ENCODE results near the gene CYP4F11.

CYP4F11 gene

GRCh38 chr19:15869873-15870272 lies 64.5 kb downstream of the CYP4F11 start:
- H3K27ac ChIP-seq (ENCODE audit: low read depth, low read length): no peak overlapping the region
- H3K79me2 ChIP-seq (ENCODE audit: control insufficient read depth, insufficient read depth, low read length): no peaks in the 10 kb centered on the region
- WGBS (ENCODE audit: extremely low coverage, insufficient coverage, low lambda C conversion rate): no CpG with 5 or more reads among the region's 9 CpGs
- H3K56ac ChIP-seq (ENCODE audit: low read length): no peak overlapping the region
- H3K4me1 ChIP-seq (ENCODE audit: control insufficient read depth, low read depth, low read length): no peaks in the 10 kb centered on the region
- H3K4me2 ChIP-seq (ENCODE audit: low read length): no peak overlapping the region
- no peaks in the 10 kb centered on the region for H3K79me1 ChIP-seq (ENCODE audit: low read length)
- H2AK5ac ChIP-seq (ENCODE audit: low read length): no peak overlapping the region
- H3K23ac ChIP-seq (ENCODE audit: low read length): no peak overlapping the region
- no peak overlapping the region for H3K4ac ChIP-seq (ENCODE audit: low read depth, low read length)
- H3K9ac ChIP-seq (ENCODE audit: low read length): no peak overlapping the region
- H3K18ac ChIP-seq (ENCODE audit: low read length): no peak overlapping the region
- H4K5ac ChIP-seq (ENCODE audit: low read length): no peak overlapping the region
- no peak for DNase-seq
- H3K27me3 ChIP-seq (ENCODE audit: insufficient read depth, low read length, poor library complexity): no peaks in the 10 kb centered on the region
- no peaks in the 10 kb centered on the region for H3K36me3 ChIP-seq (ENCODE audit: control insufficient read depth, insufficient read depth, low read length)
- H4K8ac ChIP-seq (ENCODE audit: low read depth, low read length): no peak overlapping the region
- H2BK15ac ChIP-seq (replicated peaks; ENCODE audit: low read depth): no peak overlapping the region
- H3K4me3 ChIP-seq (ENCODE audit: low read length): no peak overlapping the region
- H2BK5ac ChIP-seq (ENCODE audit: low read length): no peak overlapping the region
- no peak overlapping the region for H2BK120ac ChIP-seq (ENCODE audit: low read depth, low read length)

- Histone ChIP-seq H3K27ac (ENCODE audit: low read depth, low read length) (no peak overlapping the region), H2BK120ac (ENCODE audit: low read depth, low read length) (no peak overlapping the region), H2AK5ac (ENCODE audit: low read length) (no peak overlapping the region), H3K9ac (ENCODE audit: low read length) (no peak overlapping the region), H3K4me1 (ENCODE audit: control insufficient read depth, low read depth, low read length) (no peaks in the 10 kb centered on the region), H3K23ac (ENCODE audit: low read length) (no peak overlapping the region), H3K79me2 (ENCODE audit: control insufficient read depth, insufficient read depth, low read length) (no peaks in the 10 kb centered on the region), H3K4me2 (ENCODE audit: low read length) (no peak overlapping the region), H3K56ac (ENCODE audit: low read length) (no peak overlapping the region), H3K36me3 (ENCODE audit: control insufficient read depth, insufficient read depth, low read length) (no peaks in the 10 kb centered on the region), H3K27me3 (ENCODE audit: insufficient read depth, low read length, poor library complexity) (no peaks in the 10 kb centered on the region), H3K4me3 (ENCODE audit: low read length) (no peak overlapping the region), H2BK15ac (replicated peaks; ENCODE audit: low read depth) (no peak overlapping the region), H3K4ac (ENCODE audit: low read depth, low read length) (no peak overlapping the region), H3K79me1 (ENCODE audit: low read length) (no peaks in the 10 kb centered on the region), H4K8ac (ENCODE audit: low read depth, low read length) (no peak overlapping the region), H2BK5ac (ENCODE audit: low read length) (no peak overlapping the region), H3K18ac (ENCODE audit: low read length) (no peak overlapping the region), H4K5ac (ENCODE audit: low read length) (no peak overlapping the region)
- no CpG with 5 or more reads among the region's 3 CpGs for WGBS (ENCODE audit: extremely low coverage, insufficient coverage, low lambda C conversion rate)
- DNase-seq: peak; percentile 75
These were observed 65.2 kb downstream of the CYP4F11 start for GRCh38 chr19:15869109-15869555.

GRCh38 chr19:15866636-15867035 lies 67.7 kb downstream of the CYP4F11 start:
- no peak overlapping the region for H3K4ac ChIP-seq (ENCODE audit: low read depth, low read length)
- no peak for DNase-seq
- H3K4me3 ChIP-seq (ENCODE audit: low read length): no peak overlapping the region
- H3K79me1 ChIP-seq (ENCODE audit: low read length): no peaks in the 10 kb centered on the region
- H4K5ac ChIP-seq (ENCODE audit: low read length): no peak overlapping the region
- no peak overlapping the region for H3K56ac ChIP-seq (ENCODE audit: low read length)
- no peak overlapping the region for H2BK120ac ChIP-seq (ENCODE audit: low read depth, low read length)
- H3K9ac ChIP-seq (ENCODE audit: low read length): no peak overlapping the region
- no peak overlapping the region for H2BK5ac ChIP-seq (ENCODE audit: low read length)
- no peak overlapping the region for H4K8ac ChIP-seq (ENCODE audit: low read depth, low read length)
- H3K23ac ChIP-seq (ENCODE audit: low read length): no peak overlapping the region
- H3K27ac ChIP-seq (ENCODE audit: low read depth, low read length): no peak overlapping the region
- no peaks in the 10 kb centered on the region for H3K79me2 ChIP-seq (ENCODE audit: control insufficient read depth, insufficient read depth, low read length)
- H3K27me3 ChIP-seq (ENCODE audit: insufficient read depth, low read length, poor library complexity): no peaks in the 10 kb centered on the region
- WGBS (ENCODE audit: extremely low coverage, insufficient coverage, low lambda C conversion rate): no CpG with 5 or more reads among the region's 5 CpGs
- no peak overlapping the region for H3K4me2 ChIP-seq (ENCODE audit: low read length)
- no peak overlapping the region for H2AK5ac ChIP-seq (ENCODE audit: low read length)
- no peaks in the 10 kb centered on the region for H3K36me3 ChIP-seq (ENCODE audit: control insufficient read depth, insufficient read depth, low read length)
- no peak overlapping the region for H3K18ac ChIP-seq (ENCODE audit: low read length)
- H2BK15ac ChIP-seq (replicated peaks; ENCODE audit: low read depth): no peak overlapping the region
- no peaks in the 10 kb centered on the region for H3K4me1 ChIP-seq (ENCODE audit: control insufficient read depth, low read depth, low read length)

DNA sequence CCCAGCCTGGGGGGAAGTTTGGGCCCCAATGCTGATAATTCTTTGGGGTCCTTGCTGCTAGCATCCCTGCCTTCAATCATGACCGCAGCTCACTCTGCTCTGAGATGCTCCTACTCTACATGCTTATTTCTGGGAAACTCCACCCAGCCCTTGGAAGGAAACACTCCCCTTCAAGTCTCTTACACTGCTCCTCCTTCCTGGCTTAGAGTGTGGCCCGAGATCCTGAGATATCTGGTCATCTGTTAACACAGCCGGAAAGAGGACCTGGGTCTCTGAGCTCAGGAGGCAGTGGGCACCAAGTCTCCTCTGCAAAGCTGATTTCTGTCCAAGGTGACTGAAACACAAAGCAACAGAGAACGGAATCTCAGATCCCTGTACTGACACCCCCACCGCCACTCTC lies 69.5 kb downstream of the CYP4F11 start:
- Histone ChIP-seq H4K8ac (ENCODE audit: low read depth, low read length) (no peak overlapping the region), H3K4me1 (ENCODE audit: control insufficient read depth, low read depth, low read length) (no peaks in the 10 kb centered on the region), H3K4me2 (ENCODE audit: low read length) (no peak overlapping the region), H2AK5ac (ENCODE audit: low read length) (no peak overlapping the region), H3K79me2 (ENCODE audit: control insufficient read depth, insufficient read depth, low read length) (no peaks in the 10 kb centered on the region), H3K79me1 (ENCODE audit: low read length) (no peaks in the 10 kb centered on the region), H4K5ac (ENCODE audit: low read length) (no peak overlapping the region), H3K4ac (ENCODE audit: low read depth, low read length) (no peak overlapping the region), H3K27ac (ENCODE audit: low read depth, low read length) (no peak overlapping the region), H3K18ac (ENCODE audit: low read length) (no peak overlapping the region), H3K23ac (ENCODE audit: low read length) (no peak overlapping the region), H2BK15ac (replicated peaks; ENCODE audit: low read depth) (no peak overlapping the region), H3K56ac (ENCODE audit: low read length) (no peak overlapping the region), H3K36me3 (ENCODE audit: control insufficient read depth, insufficient read depth, low read length) (no peaks in the 10 kb centered on the region), H3K4me3 (ENCODE audit: low read length) (no peak overlapping the region), H3K27me3 (ENCODE audit: insufficient read depth, low read length, poor library complexity) (no peaks in the 10 kb centered on the region), H2BK120ac (ENCODE audit: low read depth, low read length) (no peak overlapping the region), H3K9ac (ENCODE audit: low read length) (no peak overlapping the region), H2BK5ac (ENCODE audit: low read length) (no peak overlapping the region)
- WGBS (ENCODE audit: extremely low coverage, insufficient coverage, low lambda C conversion rate): no CpG with 5 or more reads among the region's 5 CpGs
- no peak for DNase-seq

- Histone ChIP-seq H2BK120ac (ENCODE audit: low read depth, low read length) (no peak overlapping the region), H4K8ac (ENCODE audit: low read depth, low read length) (no peak overlapping the region), H3K36me3 (ENCODE audit: control insufficient read depth, insufficient read depth, low read length) (no peaks in the 10 kb centered on the region), H2BK5ac (ENCODE audit: low read length) (no peak overlapping the region), H3K4me3 (ENCODE audit: low read length) (no peak overlapping the region), H3K9ac (ENCODE audit: low read length) (no peak overlapping the region), H3K4me2 (ENCODE audit: low read length) (no peak overlapping the region), H2AK5ac (ENCODE audit: low read length) (no peak overlapping the region), H2BK15ac (replicated peaks; ENCODE audit: low read depth) (no peak overlapping the region), H3K27ac (ENCODE audit: low read depth, low read length) (no peak overlapping the region), H3K27me3 (ENCODE audit: insufficient read depth, low read length, poor library complexity) (no peaks in the 10 kb centered on the region), H3K79me1 (ENCODE audit: low read length) (no peaks in the 10 kb centered on the region), H3K4me1 (ENCODE audit: control insufficient read depth, low read depth, low read length) (no peaks in the 10 kb centered on the region), H3K56ac (ENCODE audit: low read length) (no peak overlapping the region), H3K18ac (ENCODE audit: low read length) (no peak overlapping the region), H3K23ac (ENCODE audit: low read length) (no peak overlapping the region), H3K4ac (ENCODE audit: low read depth, low read length) (no peak overlapping the region), H4K5ac (ENCODE audit: low read length) (no peak overlapping the region), H3K79me2 (ENCODE audit: control insufficient read depth, insufficient read depth, low read length) (no peaks in the 10 kb centered on the region)
- no peak for DNase-seq
- no CpG with 5 or more reads among the region's 8 CpGs for WGBS (ENCODE audit: extremely low coverage, insufficient coverage, low lambda C conversion rate)
These were observed 71.1 kb downstream of the CYP4F11 start for GRCh38 chr19:15863272-15863671.

- H3K79me1 ChIP-seq (ENCODE audit: low read length): no peaks in the 10 kb centered on the region
- no peak overlapping the region for H2BK5ac ChIP-seq (ENCODE audit: low read length)
- no peak overlapping the region for H3K9ac ChIP-seq (ENCODE audit: low read length)
- no peak overlapping the region for H2AK5ac ChIP-seq (ENCODE audit: low read length)
- H3K27me3 ChIP-seq (ENCODE audit: insufficient read depth, low read length, poor library complexity): no peaks in the 10 kb centered on the region
- no peak for DNase-seq
- H3K18ac ChIP-seq (ENCODE audit: low read length): no peak overlapping the region
- no CpG with 5 or more reads among the region's 7 CpGs for WGBS (ENCODE audit: extremely low coverage, insufficient coverage, low lambda C conversion rate)
- no peak overlapping the region for H3K4ac ChIP-seq (ENCODE audit: low read depth, low read length)
- no peak overlapping the region for H3K27ac ChIP-seq (ENCODE audit: low read depth, low read length)
- H4K5ac ChIP-seq (ENCODE audit: low read length): no peak overlapping the region
- H4K8ac ChIP-seq (ENCODE audit: low read depth, low read length): no peak overlapping the region
- no peak overlapping the region for H3K56ac ChIP-seq (ENCODE audit: low read length)
- no peak overlapping the region for H3K23ac ChIP-seq (ENCODE audit: low read length)
- H3K36me3 ChIP-seq (ENCODE audit: control insufficient read depth, insufficient read depth, low read length): no peaks in the 10 kb centered on the region
- H3K4me2 ChIP-seq (ENCODE audit: low read length): no peak overlapping the region
- H2BK120ac ChIP-seq (ENCODE audit: low read depth, low read length): no peak overlapping the region
- no peaks in the 10 kb centered on the region for H3K4me1 ChIP-seq (ENCODE audit: control insufficient read depth, low read depth, low read length)
- no peak overlapping the region for H3K4me3 ChIP-seq (ENCODE audit: low read length)
- H3K79me2 ChIP-seq (ENCODE audit: control insufficient read depth, insufficient read depth, low read length): no peaks in the 10 kb centered on the region
- H2BK15ac ChIP-seq (replicated peaks; ENCODE audit: low read depth): no peak overlapping the region
These were observed 71.9 kb downstream of the CYP4F11 start for GRCh38 chr19:15862444-15862843.
